PFSK-1 (cell line): ENCODE measurements around the gene MRLN.

ENCODE experiments used
- POLR2AphosphoS5 ChIP-seq: IDR thresholded peaks from 2 replicates; pipeline ENCODE4 v1.6.1; 2012; ENCODE audit warnings: low read depth, mild to moderate bottlenecking, control low read depth, low read length, moderate library complexity
- SIN3A ChIP-seq: IDR thresholded peaks from 2 replicates; pipeline ENCODE4 v1.6.1; 2012; ENCODE audit warnings: mild to moderate bottlenecking, low read length, moderate library complexity, borderline replicate concordance; ENCODE audit not compliant: insufficient read depth
- TAF1 ChIP-seq: IDR thresholded peaks from 2 replicates; pipeline ENCODE4 v1.6.1; 2012; ENCODE audit warnings: low read length, control low read depth, borderline replicate concordance; ENCODE audit not compliant: insufficient read depth
- TF ChIP-seq, protein P1 (sequence below), 2 experiments: IDR thresholded peaks; 2 replicates each; pipeline versions ENCODE4 v1.6.1 to v1.8.0; 2011 to 2012; ENCODE audit warnings: low read depth in 2 of 2, low read length in 2 of 2, control low read depth in 1 of 2, inconsistent platforms in 1 of 2, mild to moderate bottlenecking in 1 of 2, moderate library complexity in 1 of 2; ENCODE audit not compliant: insufficient read depth in 1 of 2

DNA sequence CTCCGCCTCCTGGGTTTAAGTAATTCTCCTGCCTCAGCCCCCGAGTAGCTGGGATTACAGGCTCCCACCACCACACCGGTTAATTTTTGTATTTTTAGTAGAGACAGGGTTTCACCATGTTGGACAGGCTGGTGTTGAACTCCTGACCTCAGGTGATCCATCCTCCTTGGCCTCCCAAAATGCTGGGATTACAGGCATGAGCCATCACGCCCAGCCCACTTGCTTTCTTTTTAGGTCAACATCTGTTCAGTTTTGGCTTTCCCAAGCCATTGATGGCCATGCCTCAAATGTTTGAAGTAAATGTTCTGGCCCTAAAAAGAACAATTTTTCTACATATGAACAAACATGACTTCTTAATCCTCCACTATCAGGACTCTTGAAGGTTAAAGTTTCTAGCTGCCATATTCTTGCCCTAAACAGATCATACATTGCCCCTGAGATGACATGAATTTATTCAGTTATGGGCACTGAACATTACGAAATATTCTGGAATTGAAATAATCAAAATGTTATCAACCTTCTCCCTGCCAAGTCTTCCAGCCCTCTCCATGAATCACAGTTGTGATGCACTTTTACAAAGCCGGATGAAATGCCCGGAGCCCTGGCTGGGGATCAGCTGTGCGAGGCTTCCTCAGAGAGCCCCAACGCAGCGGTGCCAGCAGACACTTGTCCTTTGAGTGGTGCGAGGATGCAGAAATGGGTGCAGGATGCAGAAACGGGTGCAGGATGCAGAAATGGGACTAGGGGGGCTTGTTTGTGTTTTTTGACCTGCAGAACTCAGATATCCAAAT is 2.9 kb downstream of the MRLN start:
- TF ChIP-seq POLR2AphosphoS5 (no peak), SIN3A (no peak), TAF1 (no peak)
- TF ChIP-seq, protein P1, sequence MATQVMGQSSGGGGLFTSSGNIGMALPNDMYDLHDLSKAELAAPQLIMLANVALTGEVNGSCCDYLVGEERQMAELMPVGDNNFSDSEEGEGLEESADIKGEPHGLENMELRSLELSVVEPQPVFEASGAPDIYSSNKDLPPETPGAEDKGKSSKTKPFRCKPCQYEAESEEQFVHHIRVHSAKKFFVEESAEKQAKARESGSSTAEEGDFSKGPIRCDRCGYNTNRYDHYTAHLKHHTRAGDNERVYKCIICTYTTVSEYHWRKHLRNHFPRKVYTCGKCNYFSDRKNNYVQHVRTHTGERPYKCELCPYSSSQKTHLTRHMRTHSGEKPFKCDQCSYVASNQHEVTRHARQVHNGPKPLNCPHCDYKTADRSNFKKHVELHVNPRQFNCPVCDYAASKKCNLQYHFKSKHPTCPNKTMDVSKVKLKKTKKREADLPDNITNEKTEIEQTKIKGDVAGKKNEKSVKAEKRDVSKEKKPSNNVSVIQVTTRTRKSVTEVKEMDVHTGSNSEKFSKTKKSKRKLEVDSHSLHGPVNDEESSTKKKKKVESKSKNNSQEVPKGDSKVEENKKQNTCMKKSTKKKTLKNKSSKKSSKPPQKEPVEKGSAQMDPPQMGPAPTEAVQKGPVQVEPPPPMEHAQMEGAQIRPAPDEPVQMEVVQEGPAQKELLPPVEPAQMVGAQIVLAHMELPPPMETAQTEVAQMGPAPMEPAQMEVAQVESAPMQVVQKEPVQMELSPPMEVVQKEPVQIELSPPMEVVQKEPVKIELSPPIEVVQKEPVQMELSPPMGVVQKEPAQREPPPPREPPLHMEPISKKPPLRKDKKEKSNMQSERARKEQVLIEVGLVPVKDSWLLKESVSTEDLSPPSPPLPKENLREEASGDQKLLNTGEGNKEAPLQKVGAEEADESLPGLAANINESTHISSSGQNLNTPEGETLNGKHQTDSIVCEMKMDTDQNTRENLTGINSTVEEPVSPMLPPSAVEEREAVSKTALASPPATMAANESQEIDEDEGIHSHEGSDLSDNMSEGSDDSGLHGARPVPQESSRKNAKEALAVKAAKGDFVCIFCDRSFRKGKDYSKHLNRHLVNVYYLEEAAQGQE (IDR thresholded peaks at IDR 0.05; ENCODE audit: insufficient read depth in 1 of 2, low read depth in 2 of 2, low read length in 2 of 2), result no peak
